OCI-LY3 (cell line): Measurements from ENCODE around the gene THRB.

Experiments
- CTCF ChIP-seq: fragments of 200-600, 300-600 bp; sonication (generic); IDR thresholded peaks from 2 replicates; pipeline ENCODE4 v1.5.1; 2014; ENCODE audit warnings: antibody characterized with exemption, low read length, low read depth
- EZH2phosphoT487 ChIP-seq: fragments of 200-600 bp; shearing (Covaris generic); IDR thresholded peaks from 2 replicates; pipeline ENCODE4 v1.6.1; 2018; ENCODE audit warnings: antibody characterized with exemption, mixed run types, low read depth

GRCh38 chr3:24447836-24448235, 46.8 kb downstream of the THRB start:
- TF ChIP-seq CTCF (no peak), EZH2phosphoT487 (no peak)
